Hepatocyte (in vitro differentiated cells): ENCODE measurements around the gene NPL. TPM values are rescaled to one million over a fixed set of nuclear protein-coding genes. Genes with fewer than 3 reads are reported as not detected.

Experiments
- DNase-seq: peaks from one replicate; pipeline ENCODE4 v3.0.0-alpha.2; 2016; ENCODE audit warnings: low spot score
- H2AFZ ChIP-seq: fragments of 200-600 bp; sonication (generic); 2 replicates; pipeline ENCODE4 v1.6.0; 2016; ENCODE audit warnings: antibody characterized with exemption, mild to moderate bottlenecking
- H3K27ac ChIP-seq: fragments of 200-600 bp; sonication (generic); 2 replicates; pipeline ENCODE4 v1.5.1; 2016; ENCODE audit warnings: mild to moderate bottlenecking
- H3K27me3 ChIP-seq: fragments of 200-600 bp; sonication (generic); 2 replicates; pipeline ENCODE4 v1.6.1; 2016
- H3K36me3 ChIP-seq: fragments of 200-600 bp; sonication (generic); replicated peaks from 2 replicates; pipeline ENCODE4 v1.5.1; 2016; ENCODE audit warnings: low read depth; ENCODE audit not compliant: insufficient read depth
- H3K4me1 ChIP-seq: fragments of 200-600 bp; sonication (generic); 2 replicates; pipeline ENCODE4 v1.5.1; 2016; ENCODE audit warnings: mild to moderate bottlenecking, moderate library complexity; ENCODE audit not compliant: insufficient read depth
- H3K4me2 ChIP-seq: fragments of 200-600 bp; sonication (generic); 2 replicates; pipeline ENCODE4 v1.6.0; 2016
- H3K4me3 ChIP-seq: fragments of 200-600 bp; sonication (generic); 2 replicates; pipeline ENCODE4 v1.5.1; 2016; ENCODE audit warnings: mild to moderate bottlenecking
- H3K79me2 ChIP-seq: fragments of 200-600 bp; sonication (generic); 2 replicates; pipeline ENCODE4 v1.6.0; 2017; ENCODE audit warnings: mild to moderate bottlenecking
- H3K9me2 ChIP-seq: fragments of 200-600 bp; sonication (generic); replicated peaks from 2 replicates; pipeline ENCODE4 v1.6.0; 2017; ENCODE audit warnings: mild to moderate bottlenecking; ENCODE audit not compliant: insufficient read depth
- H3K9me3 ChIP-seq: fragments of 200-600 bp; sonication (generic); 2 replicates; pipeline ENCODE4 v1.5.1; 2016; ENCODE audit warnings: low read depth, mild to moderate bottlenecking
- H4K20me1 ChIP-seq: fragments of 200-600 bp; sonication (generic); 2 replicates; pipeline ENCODE4 v1.6.0; 2016; ENCODE audit warnings: mild to moderate bottlenecking; ENCODE audit not compliant: insufficient read depth, poor library complexity, severe bottlenecking
- CTCF ChIP-seq: fragments of 200-600 bp; sonication (generic); IDR thresholded peaks from 2 replicates; pipeline ENCODE4 v1.5.1; 2016; ENCODE audit warnings: antibody characterized with exemption, mild to moderate bottlenecking; ENCODE audit not compliant: poor library complexity
- EZH2 ChIP-seq: fragments of 200-600 bp; sonication (generic); IDR thresholded peaks from 2 replicates; pipeline ENCODE4 v1.6.1; 2016; ENCODE audit warnings: antibody characterized with exemption, mild to moderate bottlenecking, borderline replicate concordance
- EZH2phosphoT487 ChIP-seq: fragments of 200-600 bp; sonication (generic); IDR thresholded peaks from one replicate; pipeline ENCODE4 v1.6.1; 2018; ENCODE audit warnings: antibody characterized with exemption, mild to moderate bottlenecking, low read depth, moderate library complexity; ENCODE audit not compliant: unreplicated experiment, severe bottlenecking
- WGBS: methylation state at CpG from one replicate; pipeline ENCODE4 v1.1.6; 2016; ENCODE audit warnings: low lambda C conversion rate; ENCODE audit errors: missing lambda C conversion rate; 5-methylcytosine and 5-hydroxymethylcytosine counted together
- polyA plus RNA-seq: library from polyadenylated mRNA; unstranded; fragments of >200 nt; fragmentation: Nextera tagmentation; extraction: Ambion mirVana; gene quantifications from 2 replicates; pipeline ENCODE4 v1.2.1, GENCODE V29; 2016
- total RNA-seq: library from RNA; depleted of rRNA; stranded (reverse); fragments of >200 nt; gene quantifications from 2 replicates; pipeline ENCODE4 v1.2.3, GENCODE V29; 2014

The NPL gene, protein sequence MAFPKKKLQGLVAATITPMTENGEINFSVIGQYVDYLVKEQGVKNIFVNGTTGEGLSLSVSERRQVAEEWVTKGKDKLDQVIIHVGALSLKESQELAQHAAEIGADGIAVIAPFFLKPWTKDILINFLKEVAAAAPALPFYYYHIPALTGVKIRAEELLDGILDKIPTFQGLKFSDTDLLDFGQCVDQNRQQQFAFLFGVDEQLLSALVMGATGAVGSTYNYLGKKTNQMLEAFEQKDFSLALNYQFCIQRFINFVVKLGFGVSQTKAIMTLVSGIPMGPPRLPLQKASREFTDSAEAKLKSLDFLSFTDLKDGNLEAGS
- 6.4 and 10.2 TPM in 2 replicates for total RNA-seq
- polyA plus RNA-seq = 6.1 and 7.1 TPM in 2 replicates

- Histone ChIP-seq H3K9me2 (no peaks in the 10 kb centered on the region), H3K27ac (no peak within 1 kb of the TSS), H3K79me2 (no peaks in the 10 kb centered on the region), H4K20me1 (no peaks in the 10 kb centered on the region), H3K36me3 (no peaks in the 10 kb centered on the region), H3K4me3 (peak within 1 kb of the TSS; percentile 77), H2AFZ (peak within 1 kb of the TSS; percentile 97), H3K9me3 (no peaks in the 10 kb centered on the region), H3K27me3 (peaks cover 8% of the 10 kb centered on the region), H3K4me2 (peak within 1 kb of the TSS; percentile 93), H3K4me1 (peaks cover under 1% of the 10 kb centered on the region)
- TF ChIP-seq CTCF (no peak), EZH2 (peak; percentile 40)
- 2% methylated on average over 91 of the region's 93 CpGs for WGBS
- DNase-seq = peak; percentile 88
These were observed at the start of gene NPL for GRCh38 chr1:182789138-182790076. NPL (plus strand) TSS chr1:182789773; CDS start chr1:182794372, 4,599 bp downstream.

DNA sequence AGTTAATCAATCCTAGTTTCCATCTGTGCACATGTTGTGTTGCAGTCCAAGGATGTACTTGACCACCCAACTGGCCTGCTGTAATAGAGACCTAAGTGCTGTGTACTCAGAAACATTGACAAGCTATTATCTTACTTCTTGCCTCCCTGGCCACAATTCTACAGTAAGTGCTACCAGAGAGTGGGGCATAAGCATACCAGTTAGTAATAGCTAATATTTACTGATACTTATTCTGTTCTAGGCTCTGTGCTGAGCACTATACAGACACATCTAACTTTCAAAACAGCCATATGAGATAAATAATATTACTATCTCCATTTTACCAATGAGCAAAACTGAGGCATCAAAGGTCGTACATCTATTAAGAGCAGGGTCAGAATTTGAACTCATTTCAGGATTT lies 49.5 kb upstream of the NPL start:
- H3K4me3 ChIP-seq = no peak overlapping the region
- H2AFZ ChIP-seq = no peak overlapping the region
- no peaks in the 10 kb centered on the region for H4K20me1 ChIP-seq
- no peak for DNase-seq
- no peak overlapping the region for H3K27ac ChIP-seq
- no peaks in the 10 kb centered on the region for H3K27me3 ChIP-seq
- no peak for TF ChIP-seq EZH2
- TF ChIP-seq CTCF = no peak
- TF ChIP-seq EZH2phosphoT487 = no peak
- no peak overlapping the region for H3K4me2 ChIP-seq
- H3K36me3 ChIP-seq = no peaks in the 10 kb centered on the region
- H3K4me1 ChIP-seq = no peaks in the 10 kb centered on the region
- no peaks in the 10 kb centered on the region for H3K79me2 ChIP-seq
- 100% methylated on average over 1 of the region's 1 CpG for WGBS
- H3K9me3 ChIP-seq = no peaks in the 10 kb centered on the region
- no peaks in the 10 kb centered on the region for H3K9me2 ChIP-seq

DNA sequence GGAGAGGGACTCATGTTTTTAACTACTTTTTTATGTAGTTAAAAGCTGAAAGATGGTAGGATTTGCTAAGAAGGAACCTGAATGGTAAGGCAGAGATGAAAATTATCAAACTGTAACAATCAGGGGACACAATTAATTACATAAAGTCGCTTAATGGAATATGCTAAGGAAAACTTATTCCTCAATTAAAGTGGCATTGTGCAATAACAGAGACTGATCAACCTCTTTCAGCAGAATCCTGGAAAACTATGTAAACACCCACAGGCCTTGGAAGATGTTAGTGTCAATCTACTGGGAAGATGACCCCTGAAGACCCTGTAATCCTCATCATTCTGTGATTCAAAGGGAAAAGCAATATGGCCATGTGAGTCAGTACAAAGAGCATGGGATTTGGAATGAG lies 46.8 kb upstream of the NPL start:
- H2AFZ ChIP-seq = no peak overlapping the region
- no peak overlapping the region for H3K4me2 ChIP-seq
- H3K36me3 ChIP-seq = no peaks in the 10 kb centered on the region
- no peaks in the 10 kb centered on the region for H3K79me2 ChIP-seq
- no peak for DNase-seq
- H3K9me3 ChIP-seq = no peaks in the 10 kb centered on the region
- H4K20me1 ChIP-seq = no peaks in the 10 kb centered on the region
- no peak for TF ChIP-seq CTCF
- H3K27ac ChIP-seq = no peak overlapping the region
- no peaks in the 10 kb centered on the region for H3K9me2 ChIP-seq
- H3K4me3 ChIP-seq = no peak overlapping the region
- 95% methylated on average over 1 of the region's 1 CpG for WGBS
- H3K27me3 ChIP-seq = no peaks in the 10 kb centered on the region
- no peaks in the 10 kb centered on the region for H3K4me1 ChIP-seq
